Body of pancreas (tissue), 4 donors: ENCODE results near the gene HSPA12B. TPM values are rescaled to one million over a fixed set of nuclear protein-coding genes. Genes with fewer than 3 reads are reported as not detected.

Experiments used
- ATAC-seq: fragments of 150-250 bp; one replicate; pipeline ENCODE4 v1.9.1; 2016
- DNase-seq, 4 donors: peaks; one replicate each; pipeline ENCODE4 v3.0.0-alpha.2; 2019
- H3K27ac ChIP-seq, 4 donors: fragments of 200-600 bp; sonication (generic); 1 replicate in 3 of 4; 2 replicates in 1 of 4; pipeline versions ENCODE4 v1.5.1 to v1.6.1; 2016 to 2019; ENCODE audit warnings: mild to moderate bottlenecking in 1 of 4, mixed read lengths in 1 of 4, moderate library complexity in 1 of 4
- H3K27me3 ChIP-seq, 2 donors: fragments of 200-600 bp; sonication (generic); one replicate each; pipeline ENCODE4 v1.6.0; 2016; ENCODE audit warnings: mild to moderate bottlenecking in 1 of 2
- H3K36me3 ChIP-seq, 2 donors: fragments of 200-600 bp; sonication (generic); replicated peaks in 1 of 2; 2 replicates each; pipeline ENCODE4 v1.5.1; 2016; ENCODE audit warnings: low read depth in 2 of 2; ENCODE audit not compliant: insufficient read depth in 1 of 2
- H3K4me1 ChIP-seq: fragments of 200-600 bp; sonication (generic); one replicate; pipeline ENCODE4 v1.6.0; 2016
- H3K4me3 ChIP-seq, 2 donors: fragments of 200-600 bp; sonication (generic); 1 replicate in 1 of 2; 2 replicates in 1 of 2; pipeline ENCODE4 v1.5.1; 2016 to 2019
- H3K9me3 ChIP-seq, 3 donors: fragments of 200-600 bp; sonication (generic); 1 replicate in 2 of 3; 2 replicates in 1 of 3; pipeline ENCODE4 v1.5.1; 2016
- POLR2A ChIP-seq, 3 donors: fragments of 450-650 bp; IDR thresholded peaks; one replicate each; pipeline ENCODE4 v1.6.1; 2016; ENCODE audit warnings: antibody characterized with exemption in 3 of 3, mild to moderate bottlenecking in 2 of 3
- WGBS, 2 donors: methylation state at CpG; one replicate each; pipeline ENCODE4 v1.1.5; 2017; 5-methylcytosine and 5-hydroxymethylcytosine counted together
- intact Hi-C: fragments of 100-400 bp; cut with DNase I; formaldehyde crosslinking; loops from one replicate; pipeline ENCODE4 v1.15.1; 2023
- total RNA-seq, 2 donors: library from RNA; depleted of rRNA; stranded (reverse); fragments of >200 nt; gene quantifications; one replicate each; pipeline ENCODE4 v1.1.0, GENCODE V29; 2016
- TF ChIP-seq, protein P1 (sequence below), 7 experiments: fragments of 450-650 bp in 4 of 7; fragments of 200-600 bp in 3 of 7; sonication (generic) in 3 of 7; IDR thresholded peaks; one replicate each; pipeline ENCODE4 v1.5.1; 2016 to 2019; ENCODE audit warnings: antibody characterized with exemption in 7 of 7

HSPA12B gene
- total RNA-seq, 2 donors from 2014 or later, result 3.3 to 4.4 TPM

DNA sequence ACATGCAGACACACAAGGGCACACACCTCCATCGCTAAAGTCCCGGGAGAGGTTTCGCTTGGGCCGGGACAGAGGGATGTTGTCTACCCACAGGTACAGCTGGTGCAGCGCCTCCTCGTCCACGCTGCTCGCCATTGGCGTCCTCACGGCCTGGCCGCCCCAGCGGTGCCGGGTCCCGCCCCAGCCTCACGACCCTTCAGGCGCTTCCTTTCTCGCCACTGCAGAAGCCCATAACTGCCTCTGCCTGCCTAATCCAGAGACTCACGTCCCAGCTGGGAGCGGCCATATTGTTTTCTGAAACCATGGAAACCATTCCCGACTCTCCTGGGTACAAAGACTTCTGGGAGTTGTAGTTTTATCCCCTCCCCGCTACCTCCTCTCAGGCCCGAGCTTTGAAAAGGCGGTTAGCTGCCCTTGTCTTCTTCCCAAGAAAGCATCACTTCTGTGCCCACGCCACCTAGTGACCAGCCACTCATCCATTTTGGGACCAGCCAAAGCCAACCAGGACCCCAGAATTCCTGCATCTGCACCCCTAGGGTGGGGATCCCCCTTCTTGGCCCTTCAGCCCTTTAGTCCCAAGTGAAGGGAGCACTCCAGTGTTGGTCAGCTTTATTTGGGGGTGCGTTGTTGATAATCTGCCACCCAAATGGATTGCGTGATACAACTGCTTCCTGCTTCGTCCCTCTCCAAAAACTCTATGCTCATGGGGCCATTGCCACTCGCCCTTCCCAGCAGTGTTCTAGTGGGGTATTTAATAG lies 48.8 kb downstream of the HSPA12B start, which contains the start of gene SPEF1:
TSS of gene SPEF1 (minus strand) at position 296 of the 758 bp plus-strand sequence. CDS start at position 135, 161 bp downstream.
- no peak within 1 kb of the TSS for H3K4me3 ChIP-seq
- H3K9me3 ChIP-seq, result no peaks in the 10 kb centered on the region
- intact Hi-C loops, result loop anchor here (10.0 kb wide), 1 partner anchor 73 kb away; no protein-coding TSS in a partner anchor
- peak within 1 kb of the TSS; percentile 11 to 69 (median 58) for H3K27ac ChIP-seq
- ATAC-seq, result peak; percentile 83
- H3K36me3 ChIP-seq, result no peaks in the 10 kb centered on the region
- no peaks in the 10 kb centered on the region for H3K27me3 ChIP-seq
- TF ChIP-seq, protein P1, sequence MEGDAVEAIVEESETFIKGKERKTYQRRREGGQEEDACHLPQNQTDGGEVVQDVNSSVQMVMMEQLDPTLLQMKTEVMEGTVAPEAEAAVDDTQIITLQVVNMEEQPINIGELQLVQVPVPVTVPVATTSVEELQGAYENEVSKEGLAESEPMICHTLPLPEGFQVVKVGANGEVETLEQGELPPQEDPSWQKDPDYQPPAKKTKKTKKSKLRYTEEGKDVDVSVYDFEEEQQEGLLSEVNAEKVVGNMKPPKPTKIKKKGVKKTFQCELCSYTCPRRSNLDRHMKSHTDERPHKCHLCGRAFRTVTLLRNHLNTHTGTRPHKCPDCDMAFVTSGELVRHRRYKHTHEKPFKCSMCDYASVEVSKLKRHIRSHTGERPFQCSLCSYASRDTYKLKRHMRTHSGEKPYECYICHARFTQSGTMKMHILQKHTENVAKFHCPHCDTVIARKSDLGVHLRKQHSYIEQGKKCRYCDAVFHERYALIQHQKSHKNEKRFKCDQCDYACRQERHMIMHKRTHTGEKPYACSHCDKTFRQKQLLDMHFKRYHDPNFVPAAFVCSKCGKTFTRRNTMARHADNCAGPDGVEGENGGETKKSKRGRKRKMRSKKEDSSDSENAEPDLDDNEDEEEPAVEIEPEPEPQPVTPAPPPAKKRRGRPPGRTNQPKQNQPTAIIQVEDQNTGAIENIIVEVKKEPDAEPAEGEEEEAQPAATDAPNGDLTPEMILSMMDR (IDR thresholded peaks at IDR 0.05), result peak in 5 of 7 experiments; percentile 12 to 46 (median 36)
- TF ChIP-seq POLR2A (IDR thresholded peaks at IDR 0.05), result no peak
- 11 to 25% methylated on average over 10 to 28 of the region's 28 CpGs for WGBS, 2 donors
- DNase-seq, result peak; percentile 80 to 92 (median 85)
- peaks cover 68% of the 10 kb centered on the region for H3K4me1 ChIP-seq

DNA sequence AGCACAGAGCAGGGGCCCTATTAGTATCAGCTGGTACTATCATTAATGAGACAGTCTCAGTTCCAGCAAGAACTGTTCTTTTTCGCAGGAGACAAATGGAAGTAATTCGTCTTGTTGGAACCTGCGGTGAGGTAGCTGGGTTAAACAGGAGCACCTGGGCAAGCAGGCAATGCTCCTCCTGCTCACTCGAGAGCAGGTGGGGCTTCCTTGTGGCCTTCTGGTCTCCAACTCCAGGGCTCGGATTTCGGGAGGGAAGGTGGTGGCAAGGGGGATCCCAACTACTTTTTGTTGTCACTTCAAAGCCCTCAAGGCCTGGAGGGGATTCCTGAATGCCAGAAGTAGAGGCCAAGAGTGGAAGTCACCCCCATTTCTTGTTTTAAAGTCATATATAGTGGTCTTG lies 50.1 kb downstream of the HSPA12B start:
- no peaks in the 10 kb centered on the region for H3K27me3 ChIP-seq
- DNase-seq, result no peak
- TF ChIP-seq POLR2A (IDR thresholded peaks at IDR 0.05), result no peak
- TF ChIP-seq, protein P1 (IDR thresholded peaks at IDR 0.05), result no peak
- H3K4me3 ChIP-seq, result no peak overlapping the region
- no peaks in the 10 kb centered on the region for H3K9me3 ChIP-seq
- H3K27ac ChIP-seq, result peak overlapping the region in 2 of 4 donors; percentile 22 to 69
- intact Hi-C loops, result loop anchor here (10.0 kb wide), 1 partner anchor 72 kb away; no protein-coding TSS in a partner anchor
- peaks cover 70% of the 10 kb centered on the region for H3K4me1 ChIP-seq
- H3K36me3 ChIP-seq, result no peaks in the 10 kb centered on the region
- WGBS, 2 donors, result 75% methylated on average over 6 of the region's 6 CpGs
- no peak for ATAC-seq

DNA sequence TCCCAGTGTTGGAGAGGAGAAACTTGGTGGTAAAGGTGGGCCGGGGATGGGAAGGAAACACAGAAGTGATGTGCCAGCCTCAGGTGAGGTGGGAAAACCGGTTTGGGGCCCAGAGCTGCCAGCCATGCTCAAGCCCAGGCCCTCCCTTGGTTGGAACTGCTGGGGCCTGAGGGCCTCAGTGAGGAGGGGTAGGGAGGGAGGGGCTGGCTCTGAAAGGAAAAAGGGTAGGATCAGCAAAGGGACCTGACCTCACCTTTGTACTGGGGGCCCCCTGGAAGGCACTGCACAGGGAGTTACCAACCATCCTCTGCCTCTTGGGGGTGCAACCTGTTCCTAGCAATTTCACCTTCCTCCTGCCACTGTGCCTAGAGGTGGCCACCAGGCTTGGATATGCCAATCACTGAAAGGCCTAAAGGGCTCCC lies 50.6 kb downstream of the HSPA12B start:
- Histone ChIP-seq H3K36me3 (no peaks in the 10 kb centered on the region), H3K4me1 (peaks cover 66% of the 10 kb centered on the region), H3K9me3 (no peaks in the 10 kb centered on the region), H3K27ac (peak overlapping the region in 3 of 4 donors; percentile 3 to 69 (median 22)), H3K4me3 (no peak overlapping the region), H3K27me3 (no peaks in the 10 kb centered on the region)
- peak in 1 of 4 donors; percentile 37 for DNase-seq
- ATAC-seq, result no peak
- intact Hi-C loops, result loop anchor here (10.0 kb wide), 1 partner anchor 72 kb away; no protein-coding TSS in a partner anchor
- 30 to 41% methylated on average over 2 of the region's 2 CpGs for WGBS, 2 donors
- TF ChIP-seq, protein P1 (IDR thresholded peaks at IDR 0.05), result no peak
- TF ChIP-seq POLR2A (IDR thresholded peaks at IDR 0.05), result no peak

DNA sequence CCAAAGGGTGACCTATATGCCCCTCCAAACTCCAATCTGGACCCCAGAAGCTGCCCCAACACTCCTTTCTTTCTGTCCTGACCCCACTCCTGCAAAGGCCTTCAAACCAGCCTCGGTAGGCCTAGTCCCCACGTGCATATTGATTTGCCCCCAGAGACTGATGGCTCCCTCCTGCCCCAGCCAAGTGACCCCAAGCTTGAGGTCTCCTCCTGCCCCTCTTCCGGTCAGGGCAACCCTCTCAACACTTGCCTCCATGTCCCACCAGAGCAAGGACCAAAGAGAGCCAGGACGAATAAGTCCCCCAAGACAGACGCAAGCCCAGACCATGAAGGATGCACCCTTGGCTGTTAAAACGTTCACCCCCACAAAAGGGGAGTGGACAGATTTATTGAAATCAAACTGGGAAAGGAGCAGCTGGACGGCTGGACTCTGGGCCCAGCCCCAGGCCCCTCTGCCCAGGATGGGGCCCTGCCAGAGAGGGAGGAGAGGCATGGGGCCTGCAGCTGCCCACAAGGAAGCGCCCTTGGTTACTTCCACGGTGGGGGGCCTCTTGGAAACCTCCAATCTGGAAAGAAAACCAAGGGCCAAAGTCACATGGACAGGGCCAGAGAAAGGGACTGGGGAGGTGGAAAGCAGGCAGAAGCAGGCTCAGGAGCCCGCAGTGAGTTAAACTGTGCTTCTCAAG lies 51.2 kb downstream of the HSPA12B start:
- Histone ChIP-seq H3K27ac (peak overlapping the region in 3 of 4 donors; percentile 3 to 69 (median 22)), H3K36me3 (no peaks in the 10 kb centered on the region), H3K4me1 (peaks cover 61% of the 10 kb centered on the region), H3K27me3 (no peaks in the 10 kb centered on the region), H3K4me3 (no peak overlapping the region), H3K9me3 (no peaks in the 10 kb centered on the region)
- no peak for ATAC-seq
- TF ChIP-seq POLR2A (IDR thresholded peaks at IDR 0.05), result no peak
- TF ChIP-seq, protein P1 (IDR thresholded peaks at IDR 0.05), result no peak
- no peak for DNase-seq
- WGBS, 2 donors, result 65 to 66% methylated on average over 9 to 10 of the region's 10 CpGs
- intact Hi-C loops, result loop anchor here (10.0 kb wide), 1 partner anchor 71 kb away; no protein-coding TSS in a partner anchor
